Choroid plexus epithelial cell (primary cell): ENCODE data around the gene C1orf35.
A peak's percentile ranks its signal among the peaks of the same experiment; 100 is the strongest.

Experiments
- DNase-seq: peaks from one replicate; pipeline ENCODE4 v3.0.0-alpha.2; 2010; ENCODE audit warnings: low read depth
- H3K4me3 ChIP-seq: 2 replicates; pipeline ENCODE4 v1.5.1; 2011; ENCODE audit warnings: low read depth, mild to moderate bottlenecking, control low read depth, low read length, moderate library complexity
- TF ChIP-seq, protein P1 (sequence below): conservative IDR thresholded peaks from 2 replicates; pipeline ENCODE4 v1.5.1; 2011; ENCODE audit warnings: low read depth, mild to moderate bottlenecking, control low read depth, inconsistent platforms, low read length, moderate library complexity

C1orf35 gene

DNA sequence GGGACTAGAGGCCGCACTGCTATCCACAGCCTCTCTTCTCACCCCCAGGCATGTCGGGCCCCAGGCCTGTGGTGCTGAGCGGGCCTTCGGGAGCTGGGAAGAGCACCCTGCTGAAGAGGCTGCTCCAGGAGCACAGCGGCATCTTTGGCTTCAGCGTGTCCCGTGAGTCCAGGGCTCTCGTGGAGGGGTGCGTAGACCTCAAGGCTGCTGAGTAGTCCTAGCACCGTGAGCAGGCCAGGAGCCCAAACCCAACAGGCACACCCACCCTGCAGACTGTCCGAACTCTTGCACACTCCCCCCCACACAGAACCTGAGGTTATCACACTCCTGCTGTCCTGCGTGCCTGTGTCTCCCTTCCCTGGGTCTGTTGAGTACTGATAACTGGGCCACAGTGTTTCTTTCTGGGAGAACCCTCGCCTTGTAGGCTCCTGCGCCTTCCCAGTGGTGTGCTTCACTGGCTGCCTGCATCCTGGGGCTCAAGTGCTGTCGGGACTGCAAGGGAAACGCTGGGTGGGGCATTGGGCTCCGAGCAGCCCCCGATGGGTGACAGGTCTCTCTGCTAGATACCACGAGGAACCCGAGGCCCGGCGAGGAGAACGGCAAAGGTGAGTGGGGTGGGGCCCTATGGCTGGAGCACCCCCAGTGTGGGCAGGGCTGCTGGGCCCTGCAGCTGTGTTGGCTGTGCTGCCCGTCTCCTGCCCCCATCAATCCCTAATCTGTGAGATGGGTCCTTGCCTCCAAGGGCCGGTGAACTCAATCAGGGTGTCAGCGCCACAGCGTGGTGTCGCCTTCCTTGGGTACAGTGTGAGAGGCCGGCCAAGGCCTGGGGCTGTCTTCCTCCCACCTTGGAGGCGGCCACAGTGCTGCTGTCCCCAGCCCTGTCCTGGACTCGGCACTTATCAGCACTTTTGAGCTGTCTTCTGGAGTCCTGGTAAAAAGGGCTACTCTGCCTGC is 42.6 kb upstream of the C1orf35 start:
- H3K4me3 ChIP-seq: no peak overlapping the region
- TF ChIP-seq, protein P1, sequence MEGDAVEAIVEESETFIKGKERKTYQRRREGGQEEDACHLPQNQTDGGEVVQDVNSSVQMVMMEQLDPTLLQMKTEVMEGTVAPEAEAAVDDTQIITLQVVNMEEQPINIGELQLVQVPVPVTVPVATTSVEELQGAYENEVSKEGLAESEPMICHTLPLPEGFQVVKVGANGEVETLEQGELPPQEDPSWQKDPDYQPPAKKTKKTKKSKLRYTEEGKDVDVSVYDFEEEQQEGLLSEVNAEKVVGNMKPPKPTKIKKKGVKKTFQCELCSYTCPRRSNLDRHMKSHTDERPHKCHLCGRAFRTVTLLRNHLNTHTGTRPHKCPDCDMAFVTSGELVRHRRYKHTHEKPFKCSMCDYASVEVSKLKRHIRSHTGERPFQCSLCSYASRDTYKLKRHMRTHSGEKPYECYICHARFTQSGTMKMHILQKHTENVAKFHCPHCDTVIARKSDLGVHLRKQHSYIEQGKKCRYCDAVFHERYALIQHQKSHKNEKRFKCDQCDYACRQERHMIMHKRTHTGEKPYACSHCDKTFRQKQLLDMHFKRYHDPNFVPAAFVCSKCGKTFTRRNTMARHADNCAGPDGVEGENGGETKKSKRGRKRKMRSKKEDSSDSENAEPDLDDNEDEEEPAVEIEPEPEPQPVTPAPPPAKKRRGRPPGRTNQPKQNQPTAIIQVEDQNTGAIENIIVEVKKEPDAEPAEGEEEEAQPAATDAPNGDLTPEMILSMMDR: no peak
- DNase-seq: no peak

DNA sequence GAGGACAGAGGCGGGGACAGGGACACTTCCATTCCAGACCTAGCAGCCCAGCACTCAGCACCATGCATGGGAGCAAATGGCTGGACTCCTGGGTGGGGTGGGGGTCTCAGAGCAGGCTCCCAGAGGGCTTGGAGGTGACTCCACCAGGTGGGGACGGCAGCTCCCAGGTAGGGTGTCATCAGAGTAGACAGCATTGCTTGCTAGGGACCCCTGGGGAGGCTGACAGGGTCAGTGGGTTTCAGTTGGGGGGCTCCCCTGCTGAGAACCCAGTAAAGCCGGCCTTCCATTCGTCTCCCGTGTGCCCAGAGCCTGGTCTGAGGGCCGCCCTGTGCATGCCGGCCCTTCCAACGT is 41.8 kb upstream of the C1orf35 start:
- DNase-seq: no peak
- TF ChIP-seq, protein P1: no peak
- H3K4me3 ChIP-seq: no peak overlapping the region

DNA sequence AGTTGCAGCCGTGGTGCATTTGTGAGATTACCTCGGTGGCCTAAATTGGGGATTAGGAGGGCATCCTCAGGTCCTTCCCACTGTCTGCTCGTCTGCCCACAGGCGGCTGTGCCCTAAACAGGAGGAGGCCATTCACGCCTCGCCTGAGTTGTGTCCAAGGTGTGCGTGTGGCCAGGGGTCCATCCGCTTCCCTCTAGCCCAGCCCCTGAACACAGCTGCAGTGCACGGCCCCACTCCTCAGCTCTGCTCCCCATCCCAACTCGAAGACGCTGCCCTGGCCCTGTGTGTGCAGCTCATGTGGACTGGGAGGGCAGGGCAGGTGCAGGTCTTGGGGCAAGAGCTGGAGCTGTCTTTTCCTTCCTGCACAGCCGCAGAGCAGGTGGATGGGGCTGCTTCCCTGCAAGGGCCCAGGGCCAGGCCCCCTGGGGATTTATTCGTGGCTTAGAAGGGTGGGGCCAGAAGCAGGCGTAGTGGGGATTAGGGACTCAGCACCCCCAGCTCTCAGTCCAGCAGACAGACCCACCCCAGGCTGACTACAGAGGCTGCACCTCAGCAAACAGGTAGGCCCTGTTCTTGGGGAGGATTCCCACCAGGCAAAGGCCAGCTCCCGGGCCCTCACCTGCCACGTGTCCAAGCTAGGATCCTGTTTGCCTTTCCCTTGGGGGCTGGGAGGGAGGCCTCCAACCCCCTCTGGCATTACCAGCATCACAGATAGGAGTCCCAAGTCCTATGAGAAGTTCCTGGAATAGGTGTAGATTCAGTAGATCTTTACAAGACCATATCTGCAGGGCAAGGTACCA is 41.3 kb upstream of the C1orf35 start:
- TF ChIP-seq, protein P1: no peak

DNA sequence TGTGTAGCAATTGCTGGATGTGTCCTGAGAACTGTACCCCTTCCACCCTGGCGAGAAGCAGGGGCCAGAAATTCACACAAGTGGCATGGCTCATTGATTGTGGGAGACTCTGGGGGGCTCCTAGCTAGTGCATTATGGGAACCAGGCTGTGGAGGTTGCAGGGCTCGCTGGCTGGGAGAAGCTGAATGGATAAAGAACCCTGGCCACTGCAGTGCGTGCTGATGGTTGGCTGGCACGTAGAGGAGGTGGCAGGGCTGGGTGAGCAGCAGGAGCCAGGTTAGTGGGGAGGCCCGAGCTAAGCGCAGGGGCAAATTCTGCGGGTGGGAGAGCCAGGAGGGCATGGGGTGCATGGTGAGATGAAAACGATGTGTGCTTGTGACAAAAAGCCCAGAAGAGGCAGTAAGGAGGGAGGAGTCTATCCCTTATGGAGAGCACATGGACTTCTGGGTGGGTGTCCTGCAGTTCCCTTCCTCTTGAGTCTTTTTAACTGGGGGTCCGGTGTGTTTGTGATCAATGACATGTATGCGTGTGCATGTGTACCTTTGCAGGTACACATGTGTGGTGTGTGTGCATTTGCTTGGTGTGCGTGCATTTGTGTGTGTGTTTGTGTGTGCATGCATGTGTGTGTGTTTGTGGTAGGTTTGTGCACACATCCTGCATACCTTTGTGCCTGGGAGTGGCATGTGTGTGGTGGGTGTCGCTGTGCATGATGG is 40.5 kb upstream of the C1orf35 start:
- TF ChIP-seq, protein P1: no peak
- DNase-seq: no peak
- H3K4me3 ChIP-seq: no peak overlapping the region

More for the DNA sequence above, 41.3 kb upstream of the C1orf35 start:
- no peak for DNase-seq
- H3K4me3 ChIP-seq: no peak overlapping the region

DNA sequence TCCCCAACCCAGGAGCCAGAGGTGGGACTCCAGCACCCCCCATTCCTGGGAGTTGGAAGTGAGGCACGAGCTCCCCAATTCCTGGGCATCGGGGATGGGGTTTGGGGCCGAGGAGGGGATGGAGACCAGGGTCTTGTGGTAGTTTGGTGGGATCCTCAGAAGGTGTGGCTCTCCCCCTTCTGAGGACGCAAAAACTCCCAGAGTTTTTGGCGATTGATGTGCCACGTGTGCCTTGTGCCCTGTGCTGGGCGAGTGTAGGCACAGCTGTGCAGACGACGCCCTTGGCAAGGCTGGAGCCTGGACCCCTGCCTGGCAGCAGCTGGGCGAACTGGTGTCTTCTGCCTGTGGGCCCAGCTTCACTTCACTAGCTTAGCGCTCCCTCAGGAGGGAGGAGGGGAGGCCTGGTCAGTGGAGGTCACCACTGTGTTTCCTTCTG is 39.6 kb upstream of the C1orf35 start:
- H3K4me3 ChIP-seq: no peak overlapping the region
- TF ChIP-seq, protein P1: no peak
- no peak for DNase-seq

DNA sequence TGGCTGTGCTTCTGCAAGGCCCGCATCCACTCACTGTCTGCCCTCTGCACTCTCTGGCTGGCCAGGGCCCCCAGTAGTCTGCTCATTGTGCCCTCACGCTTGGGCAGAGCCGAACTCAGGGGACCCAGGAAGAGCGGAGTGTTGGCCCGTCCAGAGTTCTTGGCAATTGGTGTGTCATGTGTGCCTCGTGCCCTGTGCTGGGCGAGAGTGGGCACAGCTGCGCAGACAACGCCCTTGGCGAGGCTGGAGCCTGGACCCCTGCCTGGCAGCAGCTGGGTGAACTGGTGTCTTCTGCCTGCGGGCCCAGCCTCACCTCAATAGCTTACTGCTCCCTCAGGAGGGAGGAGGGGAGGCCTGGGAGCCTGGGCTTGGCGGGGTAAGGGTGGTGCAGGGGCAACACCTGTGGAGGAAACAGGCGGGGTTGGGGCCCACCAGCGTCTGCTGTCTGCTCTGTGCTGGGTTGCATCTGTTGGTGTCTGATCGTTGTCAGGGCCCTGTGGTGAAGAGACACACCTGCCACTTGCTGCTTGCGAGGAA is 39.1 kb upstream of the C1orf35 start:
- DNase-seq: no peak
- TF ChIP-seq, protein P1: no peak
- H3K4me3 ChIP-seq: peak overlapping the region; percentile 98
